Stimulated activated memory B cell treated with anti-CD40 and anti-IgM and Interleukin-4, amounts not matched to agents 10 μg/mL and 1 μg/mL and 100 μg/mL, for 72 hours (primary cell): ENCODE data around the gene HBP1.
A peak's percentile ranks its signal among the peaks of the same experiment; 100 is the strongest.
"Not testable (repeated sequence)": the region's sequence is repeated elsewhere in the genome, so short reads cannot be mapped to it uniquely, and the experiment has no call there.

Experiments used
- ATAC-seq: fragments of 150-1000 bp; cut with Tn5 transposase; 2 replicates; pipeline ENCODE4 v1.10.0; 2021
- H3K27ac Mint-ChIP-seq: one replicate; pipeline ENCODE4 v1.8.0; 2022; ENCODE audit warnings: mild to moderate bottlenecking, mixed read lengths
- H3K27me3 Mint-ChIP-seq: one replicate; pipeline ENCODE4 v1.8.0; 2022; ENCODE audit warnings: mixed read lengths
- H3K36me3 Mint-ChIP-seq: one replicate; pipeline ENCODE4 v1.8.0; 2022; ENCODE audit warnings: mixed read lengths
- H3K4me1 Mint-ChIP-seq: one replicate; pipeline ENCODE4 v1.8.0; 2022; ENCODE audit warnings: mixed read lengths
- H3K4me3 Mint-ChIP-seq: one replicate; pipeline ENCODE4 v1.8.0; 2022; ENCODE audit warnings: mild to moderate bottlenecking, moderate library complexity, mixed read lengths
- H3K9me3 Mint-ChIP-seq: one replicate; pipeline ENCODE4 v1.8.0; 2022; ENCODE audit warnings: mixed read lengths

HBP1 gene

DNA sequence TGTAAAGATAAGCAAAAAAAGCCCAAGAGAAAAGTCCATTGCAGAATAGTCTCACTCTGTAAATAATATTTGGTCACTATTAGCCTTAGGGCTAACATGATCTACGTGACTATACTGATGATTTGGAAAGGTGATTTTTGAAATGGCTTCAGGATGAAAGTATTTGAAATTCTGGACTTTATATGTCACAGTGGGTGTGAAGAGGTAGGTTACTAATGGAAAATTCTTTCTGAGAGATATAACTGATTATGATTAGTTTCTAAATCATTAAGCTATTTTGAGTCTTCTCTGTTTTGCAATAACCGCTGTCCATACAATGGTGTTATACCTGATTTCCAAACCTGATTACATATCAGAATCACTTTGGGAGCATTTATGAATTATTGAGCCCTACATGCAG, 20.1 kb upstream of the HBP1 start:
- Mint-ChIP-seq H3K27ac (no peak overlapping the region), H3K4me1 (no peaks in the 10 kb centered on the region), H3K9me3 (no peaks in the 10 kb centered on the region), H3K36me3 (no peaks in the 10 kb centered on the region), H3K4me3 (no peak overlapping the region), H3K27me3 (no peaks in the 10 kb centered on the region)
- ATAC-seq, result no peak

DNA sequence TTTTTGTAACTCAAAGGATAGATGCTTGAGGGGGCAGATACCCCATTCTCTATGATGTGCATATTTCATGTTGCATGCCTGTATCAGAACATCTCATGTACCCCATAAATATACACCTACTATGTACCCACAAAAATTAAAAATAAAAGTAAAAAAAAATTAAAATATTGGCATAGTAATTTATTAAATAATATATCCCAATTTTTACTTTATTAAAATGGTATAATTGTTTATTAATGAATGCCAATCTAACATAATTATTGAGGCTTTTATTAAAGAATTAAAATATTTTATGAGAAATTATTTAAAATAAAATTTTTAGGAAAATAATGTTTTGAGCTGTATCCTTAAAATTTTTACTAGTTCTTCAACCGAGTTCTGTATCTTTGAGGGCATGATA, 18.9 kb upstream of the HBP1 start:
- no peak overlapping the region for H3K4me3 Mint-ChIP-seq
- no peak for ATAC-seq
- H3K9me3 Mint-ChIP-seq, result no peaks in the 10 kb centered on the region
- H3K27ac Mint-ChIP-seq, result no peak overlapping the region
- H3K36me3 Mint-ChIP-seq, result no peaks in the 10 kb centered on the region
- H3K27me3 Mint-ChIP-seq, result no peaks in the 10 kb centered on the region
- H3K4me1 Mint-ChIP-seq, result no peaks in the 10 kb centered on the region

DNA sequence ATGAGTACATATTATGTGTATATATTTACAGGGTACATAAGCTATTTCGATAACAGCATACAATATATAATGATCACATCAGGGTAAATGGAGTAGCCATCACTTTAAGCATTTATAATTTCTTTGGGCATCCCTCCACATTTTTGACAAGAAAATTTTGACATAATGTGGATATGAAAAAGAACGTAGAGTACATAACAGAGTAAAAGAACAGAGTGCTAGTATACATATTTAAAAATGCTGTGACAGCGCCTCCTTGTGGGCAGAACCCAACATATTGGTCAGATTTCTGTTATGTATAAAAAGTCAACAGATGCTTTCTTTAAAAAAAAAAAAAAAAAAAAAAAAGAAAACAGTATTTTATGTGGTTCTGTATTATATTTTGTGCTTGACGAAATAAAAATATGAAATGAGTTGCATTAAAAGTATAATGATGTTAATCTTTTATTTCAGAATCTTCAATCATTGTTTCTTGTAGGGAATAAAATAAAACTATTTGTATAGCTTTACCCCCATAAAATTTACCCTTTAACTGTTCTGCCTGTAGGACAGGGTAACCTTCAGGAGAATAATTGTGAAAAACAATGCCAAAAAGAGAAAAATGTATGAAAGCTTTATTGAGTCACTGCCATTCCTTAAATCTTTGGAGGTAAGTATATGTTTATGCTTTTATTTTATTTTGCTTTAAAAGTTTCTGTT, 18.3 kb upstream of the HBP1 start:
- H3K27ac Mint-ChIP-seq, result no peak overlapping the region
- H3K36me3 Mint-ChIP-seq, result no peaks in the 10 kb centered on the region
- no peaks in the 10 kb centered on the region for H3K27me3 Mint-ChIP-seq
- H3K4me3 Mint-ChIP-seq, result no peak overlapping the region
- no peaks in the 10 kb centered on the region for H3K4me1 Mint-ChIP-seq
- H3K9me3 Mint-ChIP-seq, result no peaks in the 10 kb centered on the region
- ATAC-seq, result peak; percentile 71

DNA sequence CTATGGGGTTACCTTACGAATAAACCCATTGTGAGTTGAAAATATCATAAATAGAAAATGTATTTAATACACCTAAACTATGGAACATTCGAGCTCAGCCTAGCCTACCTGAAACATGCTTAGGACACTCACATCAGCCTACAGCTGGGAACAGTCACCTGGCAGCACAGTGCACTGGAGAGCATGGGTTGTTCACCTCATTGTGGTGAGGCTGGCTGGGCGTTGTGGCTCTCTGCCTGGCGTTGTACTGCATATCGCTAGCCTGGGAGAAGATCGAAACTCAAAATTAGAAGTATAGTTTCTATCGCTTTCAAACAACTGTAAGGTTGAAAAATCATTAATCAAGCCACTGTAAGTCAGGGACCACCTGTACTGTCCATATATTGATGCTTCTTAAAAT, 17.3 kb upstream of the HBP1 start:
- Mint-ChIP-seq H3K9me3 (no peaks in the 10 kb centered on the region), H3K4me3 (no peak overlapping the region), H3K36me3 (no peaks in the 10 kb centered on the region), H3K4me1 (no peaks in the 10 kb centered on the region), H3K27ac (no peak overlapping the region), H3K27me3 (no peaks in the 10 kb centered on the region)
- no peak for ATAC-seq

DNA sequence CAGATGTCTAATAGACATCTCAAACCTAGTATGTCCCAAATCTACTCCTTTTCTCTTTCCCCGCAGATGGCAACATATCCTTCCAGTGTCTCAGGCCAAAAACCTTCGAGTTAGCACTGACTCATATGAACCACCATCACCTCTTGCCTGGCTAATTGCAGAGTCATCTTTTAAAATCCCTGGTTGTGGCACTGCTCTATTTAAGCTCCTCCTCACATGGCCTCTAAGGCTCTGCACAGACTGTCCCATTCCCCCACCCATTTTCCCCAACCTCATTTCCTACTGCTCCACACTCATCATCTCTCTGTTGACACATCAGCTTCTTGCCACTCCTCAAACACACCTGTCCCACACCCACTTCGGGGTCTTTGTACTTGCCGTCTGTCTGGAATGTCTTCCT, 16.8 kb upstream of the HBP1 start:
- Mint-ChIP-seq H3K4me1 (no peaks in the 10 kb centered on the region), H3K27ac (no peak overlapping the region), H3K9me3 (no peaks in the 10 kb centered on the region), H3K4me3 (no peak overlapping the region), H3K27me3 (no peaks in the 10 kb centered on the region), H3K36me3 (no peaks in the 10 kb centered on the region)
- no peak for ATAC-seq

DNA sequence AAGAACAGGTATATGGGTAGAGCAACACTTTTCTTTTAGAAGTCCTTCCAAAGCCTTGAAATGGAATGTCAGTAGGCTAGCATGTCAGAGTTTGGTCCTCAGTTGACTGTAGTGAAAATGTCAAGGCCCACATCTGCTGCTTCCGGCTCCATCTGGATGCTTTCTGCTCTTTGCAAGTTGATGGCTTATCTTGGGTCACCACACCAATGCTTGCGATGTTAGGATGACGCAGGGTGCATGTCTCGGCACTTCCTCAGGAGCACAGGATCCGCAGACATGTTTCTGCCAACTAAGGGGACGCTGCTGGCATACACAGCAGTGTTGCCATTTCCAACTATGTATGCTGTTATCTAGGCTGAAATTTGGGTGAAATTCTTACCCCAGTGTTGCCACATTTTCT, 14.0 kb upstream of the HBP1 start:
- no peaks in the 10 kb centered on the region for H3K4me1 Mint-ChIP-seq
- no peak overlapping the region for H3K27ac Mint-ChIP-seq
- H3K9me3 Mint-ChIP-seq, result no peaks in the 10 kb centered on the region
- H3K27me3 Mint-ChIP-seq, result no peaks in the 10 kb centered on the region
- H3K36me3 Mint-ChIP-seq, result no peaks in the 10 kb centered on the region
- no peak overlapping the region for H3K4me3 Mint-ChIP-seq
- ATAC-seq, result no peak

DNA sequence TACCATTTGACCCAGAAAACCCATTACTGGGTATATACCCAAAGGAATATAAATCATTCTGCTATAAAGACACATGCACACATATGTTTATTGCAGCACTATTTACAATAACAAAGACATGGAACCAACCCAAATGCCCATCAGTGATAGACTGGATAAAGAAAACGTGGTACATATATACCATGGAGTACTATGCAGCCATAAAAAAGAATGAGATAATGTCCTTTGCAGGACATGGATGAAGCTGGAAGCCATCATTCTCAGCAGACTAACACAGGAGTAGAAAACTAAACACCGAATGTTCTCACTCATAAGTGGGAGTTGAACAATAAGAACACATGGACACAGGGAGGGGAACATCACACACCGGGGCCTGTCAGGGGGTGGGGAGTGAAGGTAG, 13.1 kb upstream of the HBP1 start:
- H3K36me3 Mint-ChIP-seq, H3K9me3 Mint-ChIP-seq, H3K27me3 Mint-ChIP-seq, H3K4me1 Mint-ChIP-seq, H3K4me3 Mint-ChIP-seq, ATAC-seq, H3K27ac Mint-ChIP-seq: not testable (repeated sequence)

DNA sequence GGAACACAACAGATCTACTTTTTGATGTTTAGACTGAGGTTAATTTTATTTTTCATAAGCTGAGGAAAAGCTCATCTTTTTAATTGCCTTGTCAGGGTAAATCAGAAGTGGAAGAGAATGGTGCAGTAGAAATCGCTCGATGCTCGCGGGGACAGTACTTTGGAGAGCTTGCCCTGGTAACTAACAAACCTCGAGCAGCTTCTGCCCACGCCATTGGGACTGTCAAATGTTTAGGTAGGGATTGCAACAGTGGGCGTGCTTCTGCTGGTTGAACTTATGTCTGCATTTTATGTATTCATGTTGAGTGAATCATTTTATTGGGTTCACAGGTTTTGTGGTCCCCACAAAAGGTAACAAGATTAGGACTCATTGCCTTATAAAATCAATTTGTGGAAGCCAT, 11.7 kb upstream of the HBP1 start:
- Mint-ChIP-seq H3K27me3 (no peaks in the 10 kb centered on the region), H3K9me3 (no peaks in the 10 kb centered on the region), H3K27ac (no peak overlapping the region)

DNA sequence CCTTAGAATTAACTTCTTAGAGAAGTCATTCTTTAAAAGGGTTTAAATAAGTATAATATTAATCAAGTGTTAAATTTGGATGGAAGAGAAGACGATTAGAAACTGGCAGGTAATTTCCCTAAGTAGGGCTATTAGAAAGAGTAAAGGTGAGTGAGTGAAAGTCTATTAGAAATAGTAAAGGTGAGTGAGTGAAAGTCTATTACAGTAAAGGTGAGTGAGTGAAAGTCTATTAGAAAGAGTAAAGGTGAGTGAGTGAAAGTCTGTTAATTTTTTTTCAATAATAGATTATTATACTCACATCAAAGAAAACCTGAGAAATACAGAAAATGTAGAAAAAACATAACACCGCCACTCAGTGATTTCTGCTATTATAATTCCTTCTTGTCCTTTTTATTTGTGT, 10.8 kb upstream of the HBP1 start:
- no peaks in the 10 kb centered on the region for H3K36me3 Mint-ChIP-seq
- H3K9me3 Mint-ChIP-seq, result no peaks in the 10 kb centered on the region
- no peak overlapping the region for H3K4me3 Mint-ChIP-seq
- H3K27ac Mint-ChIP-seq, result no peak overlapping the region
- no peaks in the 10 kb centered on the region for H3K4me1 Mint-ChIP-seq
- H3K27me3 Mint-ChIP-seq, result no peaks in the 10 kb centered on the region
- no peak for ATAC-seq

More for the DNA sequence above, 11.7 kb upstream of the HBP1 start:
- H3K36me3 Mint-ChIP-seq, result no peaks in the 10 kb centered on the region
- no peaks in the 10 kb centered on the region for H3K4me1 Mint-ChIP-seq
- no peak overlapping the region for H3K4me3 Mint-ChIP-seq
- ATAC-seq, result no peak

DNA sequence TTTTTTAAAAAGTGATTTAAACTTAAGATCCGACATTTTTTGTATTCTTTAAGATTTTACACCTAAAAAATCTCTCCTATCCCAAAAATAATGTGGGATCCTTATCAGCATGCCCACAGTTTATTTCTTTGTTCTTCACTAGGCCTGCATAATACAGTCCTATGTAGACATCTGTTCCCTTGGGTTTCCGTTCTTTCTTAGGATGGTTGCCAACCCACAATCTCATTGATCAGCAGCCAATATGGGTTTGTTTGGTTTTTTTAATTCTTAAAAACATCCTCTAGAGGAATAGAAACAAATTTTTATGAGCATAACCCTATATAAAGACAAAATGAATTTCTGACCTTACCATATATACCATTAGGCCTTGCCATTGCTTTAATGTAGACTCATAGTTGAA, 8.4 kb upstream of the HBP1 start:
- Mint-ChIP-seq H3K27ac (no peak overlapping the region), H3K4me3 (no peak overlapping the region), H3K9me3 (no peaks in the 10 kb centered on the region), H3K36me3 (no peaks in the 10 kb centered on the region), H3K27me3 (no peaks in the 10 kb centered on the region), H3K4me1 (no peaks in the 10 kb centered on the region)
- ATAC-seq, result no peak

DNA sequence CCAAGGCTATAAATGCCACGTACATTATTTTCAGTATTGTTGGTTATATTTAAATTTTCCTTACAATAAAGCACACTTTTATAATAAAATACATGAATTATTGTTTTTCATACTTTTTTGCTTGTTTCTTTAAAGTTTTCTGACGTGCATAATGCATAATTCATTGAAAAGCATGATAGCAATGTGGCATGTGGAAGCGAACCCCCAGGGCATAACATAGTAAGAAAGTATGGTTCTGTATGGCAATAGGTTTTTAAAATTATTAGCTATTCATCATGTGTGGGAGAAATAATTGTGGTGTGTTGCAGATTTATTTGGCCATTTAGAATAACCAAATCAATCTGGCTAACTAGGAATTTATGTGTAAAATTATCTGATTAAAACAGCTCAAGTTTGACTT, 7.4 kb upstream of the HBP1 start:
- H3K4me3 Mint-ChIP-seq, result no peak overlapping the region
- no peak for ATAC-seq
- H3K27ac Mint-ChIP-seq, result no peak overlapping the region
- no peaks in the 10 kb centered on the region for H3K4me1 Mint-ChIP-seq
- no peaks in the 10 kb centered on the region for H3K36me3 Mint-ChIP-seq
- H3K9me3 Mint-ChIP-seq, result no peaks in the 10 kb centered on the region
- no peaks in the 10 kb centered on the region for H3K27me3 Mint-ChIP-seq

DNA sequence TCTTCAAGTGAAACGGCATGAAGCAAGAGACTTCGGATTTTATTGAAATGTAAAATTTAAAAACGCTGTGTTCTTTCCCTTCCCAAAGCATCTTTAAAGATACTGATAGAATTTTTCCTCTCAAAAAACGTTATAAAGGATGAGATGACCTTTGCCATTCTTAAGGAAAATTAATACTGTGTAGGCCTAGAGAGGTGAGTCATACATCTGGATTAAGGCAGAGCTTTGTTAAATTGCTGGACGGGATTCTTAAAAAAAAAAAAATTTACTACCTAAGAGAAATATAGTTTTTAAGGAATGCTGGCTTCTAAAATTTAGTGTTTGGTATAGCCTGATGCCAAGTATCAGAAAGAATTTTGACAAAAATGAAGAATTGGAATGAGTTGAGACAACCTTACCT, 6.3 kb upstream of the HBP1 start:
- Mint-ChIP-seq H3K27me3 (no peaks in the 10 kb centered on the region), H3K9me3 (no peaks in the 10 kb centered on the region), H3K36me3 (no peaks in the 10 kb centered on the region), H3K4me1 (peaks cover 3% of the 10 kb centered on the region), H3K4me3 (no peak overlapping the region), H3K27ac (no peak overlapping the region)
- no peak for ATAC-seq

DNA sequence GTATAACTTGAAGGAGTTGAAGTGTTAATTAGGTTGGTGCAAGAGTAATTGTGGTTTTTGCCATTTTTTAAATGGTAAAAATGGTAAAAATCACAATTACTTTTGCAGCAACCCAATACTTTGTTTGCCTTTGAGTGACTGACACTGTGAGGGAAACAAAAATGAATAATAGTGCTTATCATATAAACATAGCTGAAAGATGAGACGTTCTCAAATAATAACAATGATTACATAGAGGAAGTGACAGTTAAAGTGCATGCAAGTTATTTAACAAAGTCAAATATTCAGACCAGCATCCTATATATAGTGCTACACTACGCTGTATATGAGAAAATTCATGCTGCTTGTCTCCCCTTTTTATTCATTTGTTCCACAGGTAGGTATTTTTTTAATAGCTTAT, 4.7 kb upstream of the HBP1 start:
- Mint-ChIP-seq H3K27me3 (no peaks in the 10 kb centered on the region), H3K36me3 (no peaks in the 10 kb centered on the region), H3K4me3 (no peak overlapping the region), H3K27ac (no peak overlapping the region), H3K4me1 (peaks cover 6% of the 10 kb centered on the region), H3K9me3 (no peaks in the 10 kb centered on the region)
- ATAC-seq, result no peak

DNA sequence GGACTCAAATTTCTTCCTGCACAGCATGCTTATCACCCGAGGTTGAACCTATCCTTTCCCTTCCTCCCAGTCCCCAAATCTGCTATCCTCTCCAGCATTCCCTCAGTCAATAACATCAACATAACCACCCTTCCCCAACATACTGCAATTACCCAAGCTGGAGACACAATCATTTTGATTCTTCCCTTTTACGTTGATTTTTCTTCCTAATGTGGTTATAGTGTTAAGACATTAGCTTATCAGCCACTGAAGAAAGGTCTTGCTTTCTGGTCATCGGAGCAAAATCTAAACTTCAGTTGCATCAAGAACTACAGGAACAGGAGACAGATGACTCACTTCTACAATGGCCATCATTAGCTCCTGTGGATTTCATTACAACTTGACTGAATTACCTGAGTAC, 3.5 kb upstream of the HBP1 start:
- ATAC-seq, result no peak
- Mint-ChIP-seq H3K9me3 (no peaks in the 10 kb centered on the region), H3K4me1 (peaks cover 13% of the 10 kb centered on the region), H3K27ac (no peak overlapping the region), H3K4me3 (no peak overlapping the region), H3K27me3 (no peaks in the 10 kb centered on the region), H3K36me3 (no peaks in the 10 kb centered on the region)

DNA sequence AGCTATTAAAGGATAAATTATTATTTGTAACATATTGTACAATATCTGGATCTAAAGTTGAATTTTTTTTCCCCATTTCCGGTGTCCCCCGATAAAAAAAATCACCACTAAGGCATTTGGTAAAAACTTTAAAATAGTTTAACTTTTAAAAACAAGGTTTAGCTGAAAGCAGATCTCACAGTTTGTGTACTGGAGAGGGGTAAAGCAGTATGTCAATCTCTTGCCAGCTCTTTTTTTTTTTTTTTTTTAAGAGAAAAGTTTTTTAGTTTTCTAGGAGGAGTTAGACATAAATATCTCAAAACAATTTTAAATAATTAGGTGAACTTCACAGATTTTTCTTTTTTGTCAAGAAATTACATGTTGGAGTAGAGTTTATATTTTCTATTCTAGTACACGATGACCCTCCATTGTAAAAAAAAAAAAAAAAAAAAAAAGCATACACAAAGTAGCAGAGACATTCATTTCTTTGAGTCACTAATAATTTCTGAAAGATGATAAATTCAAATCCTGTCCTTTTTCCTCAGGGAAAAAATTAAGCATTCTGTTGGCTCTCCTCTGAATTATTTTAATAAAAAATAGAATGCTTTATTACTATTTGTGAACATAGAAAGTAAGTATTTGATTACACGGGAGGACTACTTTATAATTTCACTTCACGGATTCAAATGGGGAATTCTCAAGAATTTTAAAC, 1.9 kb upstream of the HBP1 start:
- Mint-ChIP-seq H3K9me3 (no peaks in the 10 kb centered on the region), H3K27ac (peak overlapping the region; percentile 96), H3K4me3 (peak overlapping the region; percentile 90), H3K27me3 (no peaks in the 10 kb centered on the region), H3K4me1 (peaks cover 19% of the 10 kb centered on the region), H3K36me3 (no peaks in the 10 kb centered on the region)
- ATAC-seq, result no peak

DNA sequence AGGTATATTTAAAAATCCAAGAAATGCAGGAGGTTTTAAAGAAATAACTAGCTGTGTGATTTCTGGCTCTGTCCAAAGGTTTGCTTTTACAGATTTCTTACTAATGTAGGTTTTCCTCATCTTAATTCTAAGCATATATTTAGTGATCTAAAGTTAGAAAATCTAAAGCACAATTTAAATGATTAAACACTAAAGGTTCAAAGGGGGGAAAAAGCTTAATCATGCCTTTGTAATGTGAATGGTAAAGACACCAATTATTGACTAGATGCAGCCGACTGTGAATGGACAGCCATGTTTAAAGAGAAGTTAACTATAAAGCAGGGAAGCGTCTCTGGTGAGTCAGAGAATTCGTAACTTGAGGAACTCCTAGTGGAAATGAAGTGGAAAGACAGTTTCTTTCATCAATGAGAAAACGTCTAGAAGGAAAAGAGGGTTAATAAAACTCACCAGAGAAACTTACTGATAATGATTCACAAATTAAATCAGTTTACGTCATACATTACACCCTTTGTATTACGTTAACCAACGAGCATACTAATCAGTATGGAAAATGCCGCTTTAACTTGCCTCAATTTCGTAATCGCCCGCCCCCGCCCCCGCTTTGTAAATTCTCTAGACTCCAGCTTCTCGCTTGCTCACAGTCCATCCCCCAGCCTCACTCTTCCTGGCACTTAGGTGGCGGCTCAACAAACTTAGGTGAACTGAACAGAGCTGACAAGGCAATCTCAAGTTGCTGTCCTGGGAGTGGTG, 1.1 kb upstream of the HBP1 start:
- Mint-ChIP-seq H3K27ac (peak overlapping the region; percentile 96), H3K9me3 (no peaks in the 10 kb centered on the region), H3K27me3 (no peaks in the 10 kb centered on the region), H3K4me1 (peaks cover 19% of the 10 kb centered on the region), H3K4me3 (peak overlapping the region; percentile 90), H3K36me3 (no peaks in the 10 kb centered on the region)
- ATAC-seq, result no peak
